ENCODE measurements around the gene ROBO3.

ROBO3 gene

GRCh38 chr11:124876818-124877630 lies 11.8 kb downstream of the ROBO3 start:
- DNase-seq = no peak

GRCh38 chr11:124877631-124877909 lies 12.3 kb downstream of the ROBO3 start:
- DNase-seq = no peak

GRCh38 chr11:124877910-124878758 lies 12.9 kb downstream of the ROBO3 start:
- DNase-seq = no peak

GRCh38 chr11:124878759-124879492 lies 13.7 kb downstream of the ROBO3 start:
- no peak for DNase-seq

- DNase-seq = no peak
These were observed 14.5 kb downstream of the ROBO3 start for GRCh38 chr11:124879493-124880289.

GRCh38 chr11:124880290-124880611 lies 15.0 kb downstream of the ROBO3 start:
- DNase-seq = no peak

- no peak for DNase-seq
These were observed 15.7 kb downstream of the ROBO3 start for GRCh38 chr11:124880958-124881357.

GRCh38 chr11:124882339-124883071 lies 17.3 kb downstream of the ROBO3 start:
- peak; percentile 34 for DNase-seq

- DNase-seq = no peak
These were observed 19.1 kb downstream of the ROBO3 start for GRCh38 chr11:124884340-124884739.

GRCh38 chr11:124884869-124885479 lies 19.7 kb downstream of the ROBO3 start:
- DNase-seq = no peak

- DNase-seq = no peak
These were observed 21.2 kb downstream of the ROBO3 start for GRCh38 chr11:124886476-124886875.

GRCh38 chr11:124886978-124887666 lies 21.9 kb downstream of the ROBO3 start:
- DNase-seq = no peak

- DNase-seq = no peak
These were observed 22.4 kb downstream of the ROBO3 start for GRCh38 chr11:124887667-124888013.

- DNase-seq = no peak
These were observed 24.2 kb downstream of the ROBO3 start for GRCh38 chr11:124889191-124890091.

GRCh38 chr11:124890151-124890550 lies 24.9 kb downstream of the ROBO3 start:
- DNase-seq = no peak

GRCh38 chr11:124890683-124891372 lies 25.6 kb downstream of the ROBO3 start:
- no peak for DNase-seq

GRCh38 chr11:124891373-124891861 lies 26.2 kb downstream of the ROBO3 start:
- no peak for DNase-seq

GRCh38 chr11:124892146-124892545 lies 26.9 kb downstream of the ROBO3 start:
- no peak for DNase-seq

- DNase-seq = no peak
These were observed 27.7 kb downstream of the ROBO3 start for GRCh38 chr11:124892750-124893454.

Measured in NCI-H2171 (cell line).